KMS-11 (cell line): ENCODE results near the gene PTPN22.

Experiments used
- H2AFZ ChIP-seq: fragments of 200-600 bp; sonication (generic); 2 replicates; pipeline ENCODE4 v1.6.1; 2016; ENCODE audit warnings: antibody characterized with exemption, mixed run types, low read depth
- H3K27ac ChIP-seq: fragments of 200-600 bp; sonication (generic); 2 replicates; pipeline ENCODE4 v1.6.1; 2016; ENCODE audit warnings: mild to moderate bottlenecking, mixed run types
- H3K27me3 ChIP-seq: fragments of 200-600 bp; sonication (generic); 2 replicates; pipeline ENCODE4 v1.6.1; 2017; ENCODE audit warnings: mild to moderate bottlenecking, low read depth, mixed run types, moderate library complexity; ENCODE audit not compliant: insufficient read depth
- H3K36me3 ChIP-seq: fragments of 200-600 bp; sonication (generic); 2 replicates; pipeline ENCODE4 v1.6.1; 2017; ENCODE audit warnings: mild to moderate bottlenecking, mixed run types; ENCODE audit not compliant: insufficient read depth
- H3K4me1 ChIP-seq: fragments of 200-600 bp; sonication (generic); 2 replicates; pipeline ENCODE4 v1.6.1; 2016; ENCODE audit warnings: mild to moderate bottlenecking, low read depth, mixed run types; ENCODE audit not compliant: poor library complexity, severe bottlenecking
- H3K4me2 ChIP-seq: fragments of 200-600 bp; sonication (generic); 2 replicates; pipeline ENCODE4 v1.7.0; 2016; ENCODE audit warnings: mild to moderate bottlenecking, mixed run types
- H3K4me3 ChIP-seq: fragments of 200-600 bp; sonication (generic); IDR thresholded peaks from 2 replicates; pipeline ENCODE4 v1.6.1; 2017; ENCODE audit warnings: low read depth, low read length, mixed read lengths; ENCODE audit not compliant: insufficient read depth
- H3K79me2 ChIP-seq: fragments of 200-600 bp; sonication (generic); 2 replicates; pipeline ENCODE4 v1.6.1; 2016; ENCODE audit warnings: low read depth, mixed run types; ENCODE audit not compliant: insufficient read depth
- H3K9ac ChIP-seq: fragments of 200-600 bp; sonication (generic); 2 replicates; pipeline ENCODE4 v1.6.1; 2016; ENCODE audit warnings: mild to moderate bottlenecking, mixed run types
- H4K20me1 ChIP-seq: fragments of 200-600 bp; sonication (generic); 2 replicates; pipeline ENCODE4 v1.6.1; 2016; ENCODE audit warnings: mild to moderate bottlenecking, mixed run types; ENCODE audit not compliant: insufficient read depth
- CTCF ChIP-seq: fragments of 200-600 bp; sonication (generic); conservative IDR thresholded peaks from 2 replicates; pipeline ENCODE4 v1.6.1; 2017; ENCODE audit warnings: low read depth, mild to moderate bottlenecking, antibody characterized with exemption, low read length, moderate library complexity, mixed read lengths

The PTPN22 gene

GRCh38 chr1:113830039-113830438, 41.5 kb downstream of the PTPN22 start:
- no peak for TF ChIP-seq CTCF
- Histone ChIP-seq H3K36me3 (no peaks in the 10 kb centered on the region), H3K4me2 (no peak overlapping the region)

GRCh38 chr1:113821916-113822315, 49.6 kb downstream of the PTPN22 start:
- Histone ChIP-seq H4K20me1 (no peaks in the 10 kb centered on the region), H3K27me3 (no peaks in the 10 kb centered on the region), H3K4me2 (no peak overlapping the region), H3K4me1 (peaks cover 8% of the 10 kb centered on the region), H3K36me3 (no peaks in the 10 kb centered on the region), H3K9ac (no peak overlapping the region), H3K27ac (no peak overlapping the region), H2AFZ (no peak overlapping the region), H3K79me2 (no peaks in the 10 kb centered on the region), H3K4me3 (no peak overlapping the region)
- no peak for TF ChIP-seq CTCF

More at GRCh38 chr1:113830039-113830438, 41.5 kb downstream of the PTPN22 start:
- H3K9ac ChIP-seq, result no peak overlapping the region
- no peaks in the 10 kb centered on the region for H4K20me1 ChIP-seq
- H3K4me3 ChIP-seq, result no peak overlapping the region
- H3K4me1 ChIP-seq, result no peaks in the 10 kb centered on the region
- no peak overlapping the region for H2AFZ ChIP-seq
- H3K79me2 ChIP-seq, result no peaks in the 10 kb centered on the region
- no peak overlapping the region for H3K27ac ChIP-seq
- no peaks in the 10 kb centered on the region for H3K27me3 ChIP-seq

GRCh38 chr1:113818578-113818977, 52.9 kb downstream of the PTPN22 start:
- no peaks in the 10 kb centered on the region for H3K27me3 ChIP-seq
- H3K4me1 ChIP-seq, result peaks cover 8% of the 10 kb centered on the region
- H3K27ac ChIP-seq, result no peak overlapping the region
- H3K4me3 ChIP-seq, result no peak overlapping the region
- no peaks in the 10 kb centered on the region for H3K79me2 ChIP-seq
- no peak overlapping the region for H2AFZ ChIP-seq
- H4K20me1 ChIP-seq, result no peaks in the 10 kb centered on the region
- H3K36me3 ChIP-seq, result no peaks in the 10 kb centered on the region
- H3K9ac ChIP-seq, result no peak overlapping the region
- no peak for TF ChIP-seq CTCF
- no peak overlapping the region for H3K4me2 ChIP-seq

- no peak for TF ChIP-seq CTCF
- no peaks in the 10 kb centered on the region for H3K27me3 ChIP-seq
- peaks cover 35% of the 10 kb centered on the region for H3K79me2 ChIP-seq
- no peak overlapping the region; the same call in 1 of the 2 replicates for H2AFZ ChIP-seq
- H4K20me1 ChIP-seq, result no peaks in the 10 kb centered on the region
- peaks cover 21% of the 10 kb centered on the region for H3K4me1 ChIP-seq
- no peak overlapping the region for H3K4me3 ChIP-seq
- H3K27ac ChIP-seq, result peak overlapping the region; percentile 79; the same call in 1 of the 2 replicates
- H3K36me3 ChIP-seq, result no peaks in the 10 kb centered on the region
- no peak overlapping the region for H3K9ac ChIP-seq
- H3K4me2 ChIP-seq, result peak overlapping the region; percentile 82; the same call in 1 of the 2 replicates
Observed at GRCh38 chr1:113813218-113813617, 58.3 kb downstream of the PTPN22 start.
